HCT116 (cell line): Measurements from ENCODE around the gene TMEM175. TPM values are rescaled to one million over a fixed set of nuclear protein-coding genes. Genes with fewer than 3 reads are reported as not detected.

Experiments used
- ATAC-seq: fragments of 200-7000 bp; cut with Tn5 transposase; 2 replicates; pipeline ENCODE4 v1.9.1; 2020; ENCODE audit warnings: mild to moderate bottlenecking, moderate library complexity
- BruUV-seq: library from RNA; stranded (reverse); fragments of 400-500 nt; replicated peaks from 2 replicates; lab custom pipeline; 2021; lab: Mats Ljungman, UMichigan
- CTCF ChIA-PET: fragments of 300-600 bp; sonication (Branson Sonifier 250); formaldehyde crosslinking; loops from one replicate; lab custom pipeline; 2021; ENCODE audit warnings: antibody characterized with exemption; lab: Charles Lee
- POLR2A ChIA-PET: fragments of 300-600, 350-600 bp; sonication (Branson Sonifier 250); formaldehyde crosslinking; loops from one replicate; lab custom pipeline; 2021; ENCODE audit warnings: antibody characterized with exemption; lab: Charles Lee
- RAD21 ChIA-PET, 2 experiments: fragments of 300-600 bp; sonication (Branson Sonifier 250); formaldehyde crosslinking; loops; one replicate each; lab custom pipeline; 2023; ENCODE audit warnings: low total read pairs in 2 of 2; ENCODE audit not compliant: uncharacterized antibody in 2 of 2, unreplicated experiment in 2 of 2, low non-redundant PET in 1 of 2; lab: Charles Lee
- DNase-seq: peaks from one replicate; pipeline ENCODE4 v3.0.0-alpha.2; 2010; ENCODE audit warnings: low read depth, low spot score
- H2AFZ ChIP-seq: fragments of 200-600 bp; shearing (Covaris generic), sonication (generic); 2 replicates; pipeline ENCODE4 v1.6.1; 2017; ENCODE audit warnings: low read depth, mixed run types, mixed read lengths, antibody characterized with exemption, low read length; ENCODE audit not compliant: poor library complexity, severe bottlenecking
- H3K27ac ChIP-seq: 2 replicates; pipeline ENCODE4 v1.5.1; 2012; ENCODE audit warnings: low read depth, low read length
- H3K27me3 ChIP-seq: fragments of 200-600 bp; sonication (generic); 2 replicates; pipeline ENCODE4 v1.6.1; 2016; ENCODE audit warnings: mixed run types, low read length, mixed read lengths; ENCODE audit not compliant: insufficient read depth
- H3K36me3 ChIP-seq, 2 experiments: fragments of 200-500 bp in 1 of 2; fragments of 200-600 bp in 1 of 2; sonication (Bioruptor generic) in 1 of 2; sonication (generic) in 1 of 2; 2 replicates each; pipeline versions ENCODE4 v1.5.1 to v1.6.1; 2014 to 2016; ENCODE audit warnings: low read length in 2 of 2, inconsistent platforms in 1 of 2, mixed read lengths in 1 of 2, mixed run types in 1 of 2; ENCODE audit not compliant: insufficient read depth in 2 of 2, control insufficient read depth in 1 of 2
- H3K4me1 ChIP-seq, 2 experiments: fragments of 200-600 bp in 1 of 2; sonication (generic) in 1 of 2; 2 replicates each; pipeline versions ENCODE4 v1.5.1 to v1.6.1; 2012 to 2017; ENCODE audit warnings: low read length in 2 of 2, inconsistent platforms in 1 of 2, mild to moderate bottlenecking in 1 of 2, mixed read lengths in 1 of 2, mixed run types in 1 of 2, moderate library complexity in 1 of 2; ENCODE audit not compliant: insufficient read depth in 2 of 2, control insufficient read depth in 1 of 2
- H3K4me2 ChIP-seq: fragments of 200-600 bp; sonication (generic); 2 replicates; pipeline ENCODE4 v1.6.1; 2017; ENCODE audit warnings: mixed run types, low read length, mixed read lengths
- H3K4me3 ChIP-seq, 2 experiments: fragments of 200-600 bp in 1 of 2; sonication (generic) in 1 of 2; replicated peaks in 1 of 2; 2 replicates each; pipeline ENCODE4 v1.5.1; 2011 to 2016; ENCODE audit warnings: low read length in 2 of 2, control low read depth in 1 of 2, low read depth in 1 of 2, mild to moderate bottlenecking in 1 of 2, mixed read lengths in 1 of 2, mixed run types in 1 of 2
- H3K79me2 ChIP-seq: fragments of 200-600 bp; sonication (generic); 2 replicates; pipeline ENCODE4 v1.6.1; 2017; ENCODE audit warnings: mild to moderate bottlenecking, mixed run types, low read length, moderate library complexity, mixed read lengths; ENCODE audit not compliant: insufficient read depth
- H3K9ac ChIP-seq: fragments of 200-600 bp; sonication (generic); 2 replicates; pipeline ENCODE4 v1.6.1; 2016; ENCODE audit warnings: low read length, mixed read lengths
- H3K9me2 ChIP-seq: fragments of 200-600 bp; sonication (generic), shearing (Covaris generic); 2 replicates; pipeline ENCODE4 v1.6.1; 2017; ENCODE audit warnings: mixed run types, mild to moderate bottlenecking, moderate library complexity; ENCODE audit not compliant: insufficient read depth
- H3K9me3 ChIP-seq, 2 experiments: fragments of 200-500 bp in 1 of 2; fragments of 200-600 bp in 1 of 2; sonication (Bioruptor generic) in 1 of 2; sonication (generic) in 1 of 2; 2 replicates each; pipeline ENCODE4 v1.6.1; 2014 to 2017; ENCODE audit warnings: low read length in 2 of 2, mixed read lengths in 2 of 2, inconsistent platforms in 1 of 2, low read depth in 1 of 2, mild to moderate bottlenecking in 1 of 2, mixed run types in 1 of 2, moderate library complexity in 1 of 2; ENCODE audit not compliant: control insufficient read depth in 1 of 2, insufficient read depth in 1 of 2
- H4K20me1 ChIP-seq: fragments of 200-600 bp; sonication (generic), shearing (Covaris generic); 2 replicates; pipeline ENCODE4 v1.6.1; 2017; ENCODE audit warnings: mixed run types, mild to moderate bottlenecking, moderate library complexity; ENCODE audit not compliant: insufficient read depth
- CBX3 ChIP-seq: IDR thresholded peaks from 2 replicates; pipeline ENCODE4 v1.6.1; 2012; ENCODE audit warnings: low read depth
- EGR1 ChIP-seq: IDR thresholded peaks from 2 replicates; pipeline ENCODE4 v1.6.1; 2012; ENCODE audit warnings: low read depth
- ELF1 ChIP-seq: IDR thresholded peaks from 2 replicates; pipeline ENCODE4 v1.6.1; 2012; ENCODE audit warnings: low read depth, borderline replicate concordance
- EZH2 ChIP-seq: fragments of 200-600 bp; sonication (generic); IDR thresholded peaks from 2 replicates; pipeline ENCODE4 v1.6.1; 2017; ENCODE audit warnings: antibody characterized with exemption, mixed run types
- EZH2phosphoT487 ChIP-seq: fragments of 200-600 bp; IDR thresholded peaks from 2 replicates; pipeline ENCODE4 v1.6.1; 2018; ENCODE audit warnings: antibody characterized with exemption, borderline replicate concordance
- FOSL1 ChIP-seq: IDR thresholded peaks from 2 replicates; pipeline ENCODE4 v1.6.1; 2012; ENCODE audit warnings: low read depth
- POLR2A ChIP-seq: IDR thresholded peaks from 2 replicates; pipeline ENCODE4 v1.7.0; 2011; ENCODE audit warnings: borderline replicate concordance; ENCODE audit not compliant: insufficient read depth, insufficient read length; ENCODE audit errors: extremely low read depth
- POLR2AphosphoS5 ChIP-seq: IDR thresholded peaks from 2 replicates; pipeline ENCODE4 v1.6.1; 2011; ENCODE audit warnings: mild to moderate bottlenecking, low read depth, low read length, moderate library complexity
- RAD21 ChIP-seq: IDR thresholded peaks from 2 replicates; pipeline ENCODE4 v1.6.1; 2012; ENCODE audit warnings: low read depth, mild to moderate bottlenecking
- SIN3A ChIP-seq: IDR thresholded peaks from 2 replicates; pipeline ENCODE4 v1.6.1; 2012; ENCODE audit warnings: low read depth
- SP1 ChIP-seq: IDR thresholded peaks from 2 replicates; pipeline ENCODE4 v1.6.1; 2012; ENCODE audit warnings: low read depth
- SRF ChIP-seq: IDR thresholded peaks from 2 replicates; pipeline ENCODE4 v1.6.1; 2012; ENCODE audit warnings: low read depth
- ZNF274 ChIP-seq: fragments of 200-500 bp; sonication (Bioruptor generic); IDR thresholded peaks from 2 replicates; pipeline ENCODE4 v1.6.1; 2014; ENCODE audit warnings: mild to moderate bottlenecking, low read depth, low read length, inconsistent platforms
- intact Hi-C: fragments of 100-400 bp; cut with micrococcal nuclease; formaldehyde crosslinking; loops from 2 replicates; pipeline ENCODE4 v1.10.0; 2022
- total RNA-seq: library from RNA; stranded (reverse); gene quantifications from one replicate; pipeline ENCODE4 v1.2.1, GENCODE V29; 2021; ENCODE audit not compliant: unreplicated experiment
- TF ChIP-seq, protein P1 (sequence below): IDR thresholded peaks from 2 replicates; pipeline ENCODE4 v1.6.1; 2012
- TF ChIP-seq, protein P2 (sequence below), 3 experiments: fragments of 200-600 bp in 1 of 3; sonication (generic) in 1 of 3; IDR thresholded peaks in 2 of 3; conservative IDR thresholded peaks in 1 of 3; 2 replicates each; pipeline ENCODE4 v1.5.1; 2012 to 2017; ENCODE audit warnings: low read depth in 2 of 3, low read length in 2 of 3, antibody characterized with exemption in 1 of 3, borderline replicate concordance in 1 of 3, control low read depth in 1 of 3, mild to moderate bottlenecking in 1 of 3, mixed read lengths in 1 of 3, mixed run types in 1 of 3, moderate library complexity in 1 of 3; ENCODE audit not compliant: insufficient read depth in 1 of 3
- TF ChIP-seq, protein P3 (sequence below): IDR thresholded peaks from 2 replicates; pipeline ENCODE4 v1.6.1; 2011; ENCODE audit warnings: mild to moderate bottlenecking, low read length, moderate library complexity; ENCODE audit not compliant: insufficient replicate concordance; ENCODE audit errors: extremely low read depth

Gene TMEM175
- total RNA-seq, 1 experiment from 2014 or later = 17.5 TPM

DNA sequence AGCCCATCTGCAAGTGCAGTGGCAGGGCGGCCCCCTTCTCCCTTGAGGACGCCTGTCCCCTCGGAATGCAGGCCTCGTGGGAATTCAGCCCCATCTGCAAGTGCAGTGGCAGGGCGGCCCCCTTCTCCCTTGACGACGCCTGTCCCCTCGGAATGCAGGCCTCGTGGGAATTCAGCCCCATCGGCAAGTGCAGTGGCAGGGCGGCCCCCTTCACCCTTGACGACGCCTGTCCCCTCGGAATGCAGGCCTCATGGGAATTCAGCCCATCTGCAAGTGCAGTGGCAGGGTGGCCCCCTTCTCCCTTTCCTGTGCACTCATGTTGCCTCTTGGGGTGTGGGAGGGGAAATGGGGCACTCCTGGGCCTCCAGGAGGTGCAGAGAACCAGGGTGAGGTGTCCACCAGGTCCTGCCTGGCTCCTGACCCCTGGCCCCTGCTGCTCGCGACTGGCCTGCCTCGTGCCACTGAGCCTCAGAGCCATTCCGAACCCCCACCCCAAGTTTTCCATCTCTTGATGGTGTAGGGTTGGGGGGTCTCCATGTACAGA lies 67.7 kb downstream of the TMEM175 start:
- POLR2A ChIA-PET = no interaction called here
- intact Hi-C loops = no loop called here
- RAD21 ChIA-PET = no interaction called here
- DNase-seq = no peak
- Histone ChIP-seq H3K27ac (no peak overlapping the region), H3K36me3 (no peaks in the 10 kb centered on the region), H4K20me1 (no peaks in the 10 kb centered on the region), H3K9ac (no peak overlapping the region), H2AFZ (no peak overlapping the region)
- CTCF ChIA-PET = no interaction called here
- no TSS peak for BruUV-seq
- TF ChIP-seq FOSL1 (no peak), CBX3 (no peak), POLR2A (no peak), EGR1 (no peak), POLR2AphosphoS5 (no peak), SIN3A (no peak), EZH2phosphoT487 (no peak)
- TF ChIP-seq, all 23 proteins: peak for 0
- Histone ChIP-seq H3K4me1 (no peaks in the 10 kb centered on the region; a peak in 1 of 4 replicates), H3K4me3 (no peak overlapping the region), H3K9me3 (no peaks in the 10 kb centered on the region), H3K79me2 (no peaks in the 10 kb centered on the region), H3K27me3 (no peaks in the 10 kb centered on the region), H3K4me2 (no peak overlapping the region), H3K9me2 (no peaks in the 10 kb centered on the region)
- ATAC-seq = no peak

DNA sequence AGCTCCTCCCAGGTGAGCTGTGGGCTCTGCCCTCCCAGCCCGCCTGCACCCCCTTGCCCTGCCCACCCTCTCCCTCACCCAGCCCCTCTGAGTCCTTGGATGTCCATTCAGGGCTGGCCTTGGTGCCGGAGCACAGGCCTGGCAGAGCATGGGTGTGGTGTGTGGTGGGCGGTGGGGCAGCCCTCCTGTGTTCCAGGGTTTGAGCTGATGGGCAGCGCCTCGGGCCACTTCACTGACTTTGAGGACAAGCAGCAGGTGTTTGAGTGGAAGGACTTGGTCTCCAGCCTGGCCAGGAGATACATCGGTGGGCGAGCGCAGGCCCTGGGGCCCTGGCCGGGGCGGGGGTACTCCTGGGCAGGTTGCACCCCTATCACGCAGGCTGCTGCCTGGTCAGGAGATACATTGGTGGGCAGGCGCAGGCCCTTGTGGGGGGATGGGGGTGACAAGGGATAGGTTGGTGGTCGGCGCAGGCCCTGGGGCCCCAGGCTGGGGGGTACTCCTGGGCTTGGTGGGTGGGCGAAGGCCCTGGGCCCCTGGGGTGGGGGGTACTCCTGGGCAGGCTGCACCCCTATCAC lies 68.5 kb downstream of the TMEM175 start:
- no peak overlapping the region for H2AFZ ChIP-seq
- intact Hi-C loops = no loop called here
- no peaks in the 10 kb centered on the region for H3K36me3 ChIP-seq
- H3K4me2 ChIP-seq = no peak overlapping the region
- POLR2A ChIA-PET = no interaction called here
- CTCF ChIA-PET = no interaction called here
- H3K9ac ChIP-seq = no peak overlapping the region
- no peaks in the 10 kb centered on the region for H3K79me2 ChIP-seq
- no peak for DNase-seq
- no peaks in the 10 kb centered on the region for H4K20me1 ChIP-seq
- no peak overlapping the region for H3K27ac ChIP-seq
- H3K4me1 ChIP-seq = no peaks in the 10 kb centered on the region; a peak in 1 of 4 replicates
- H3K9me3 ChIP-seq = no peaks in the 10 kb centered on the region
- H3K9me2 ChIP-seq = no peaks in the 10 kb centered on the region
- RAD21 ChIA-PET = no interaction called here
- ATAC-seq = no peak
- BruUV-seq = no TSS peak
- H3K4me3 ChIP-seq = no peak overlapping the region
- no peaks in the 10 kb centered on the region for H3K27me3 ChIP-seq
- TF ChIP-seq EZH2phosphoT487 (no peak), EGR1 (no peak), ELF1 (no peak), CBX3 (no peak), POLR2AphosphoS5 (no peak), SP1 (no peak), ZNF274 (no peak), SRF (no peak), EZH2 (no peak), SIN3A (no peak), RAD21 (no peak)
- TF ChIP-seq, protein P1, sequence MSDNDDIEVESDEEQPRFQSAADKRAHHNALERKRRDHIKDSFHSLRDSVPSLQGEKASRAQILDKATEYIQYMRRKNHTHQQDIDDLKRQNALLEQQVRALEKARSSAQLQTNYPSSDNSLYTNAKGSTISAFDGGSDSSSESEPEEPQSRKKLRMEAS = no peak
- TF ChIP-seq, protein P2, sequence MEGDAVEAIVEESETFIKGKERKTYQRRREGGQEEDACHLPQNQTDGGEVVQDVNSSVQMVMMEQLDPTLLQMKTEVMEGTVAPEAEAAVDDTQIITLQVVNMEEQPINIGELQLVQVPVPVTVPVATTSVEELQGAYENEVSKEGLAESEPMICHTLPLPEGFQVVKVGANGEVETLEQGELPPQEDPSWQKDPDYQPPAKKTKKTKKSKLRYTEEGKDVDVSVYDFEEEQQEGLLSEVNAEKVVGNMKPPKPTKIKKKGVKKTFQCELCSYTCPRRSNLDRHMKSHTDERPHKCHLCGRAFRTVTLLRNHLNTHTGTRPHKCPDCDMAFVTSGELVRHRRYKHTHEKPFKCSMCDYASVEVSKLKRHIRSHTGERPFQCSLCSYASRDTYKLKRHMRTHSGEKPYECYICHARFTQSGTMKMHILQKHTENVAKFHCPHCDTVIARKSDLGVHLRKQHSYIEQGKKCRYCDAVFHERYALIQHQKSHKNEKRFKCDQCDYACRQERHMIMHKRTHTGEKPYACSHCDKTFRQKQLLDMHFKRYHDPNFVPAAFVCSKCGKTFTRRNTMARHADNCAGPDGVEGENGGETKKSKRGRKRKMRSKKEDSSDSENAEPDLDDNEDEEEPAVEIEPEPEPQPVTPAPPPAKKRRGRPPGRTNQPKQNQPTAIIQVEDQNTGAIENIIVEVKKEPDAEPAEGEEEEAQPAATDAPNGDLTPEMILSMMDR (IDR thresholded peaks at IDR 0.05 in 2 of 3, conservative IDR thresholded peaks at IDR 0.05 in 1 of 3; ENCODE audit: borderline replicate concordance in 1 of 3, insufficient read depth in 1 of 3, low read depth in 2 of 3, low read length in 2 of 3) = no peak
- TF ChIP-seq, protein P3, sequence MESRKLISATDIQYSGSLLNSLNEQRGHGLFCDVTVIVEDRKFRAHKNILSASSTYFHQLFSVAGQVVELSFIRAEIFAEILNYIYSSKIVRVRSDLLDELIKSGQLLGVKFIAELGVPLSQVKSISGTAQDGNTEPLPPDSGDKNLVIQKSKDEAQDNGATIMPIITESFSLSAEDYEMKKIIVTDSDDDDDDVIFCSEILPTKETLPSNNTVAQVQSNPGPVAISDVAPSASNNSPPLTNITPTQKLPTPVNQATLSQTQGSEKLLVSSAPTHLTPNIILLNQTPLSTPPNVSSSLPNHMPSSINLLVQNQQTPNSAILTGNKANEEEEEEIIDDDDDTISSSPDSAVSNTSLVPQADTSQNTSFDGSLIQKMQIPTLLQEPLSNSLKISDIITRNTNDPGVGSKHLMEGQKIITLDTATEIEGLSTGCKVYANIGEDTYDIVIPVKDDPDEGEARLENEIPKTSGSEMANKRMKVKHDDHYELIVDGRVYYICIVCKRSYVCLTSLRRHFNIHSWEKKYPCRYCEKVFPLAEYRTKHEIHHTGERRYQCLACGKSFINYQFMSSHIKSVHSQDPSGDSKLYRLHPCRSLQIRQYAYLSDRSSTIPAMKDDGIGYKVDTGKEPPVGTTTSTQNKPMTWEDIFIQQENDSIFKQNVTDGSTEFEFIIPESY = no peak
